ENCODE data around the gene CSN1S1.

- no peak for TF ChIP-seq CTCF (IDR thresholded peaks at IDR 0.05)
- TF ChIP-seq POLR2A (IDR thresholded peaks at IDR 0.05), result no peak
These were observed 60.1 kb downstream of the CSN1S1 start for GRCh38 chr4:69991016-69991415.

Data from Peyer's patch (tissue), 4 donors.